VCaP (cell line): ENCODE data around the gene KANSL2.

ENCODE experiments used
- H3K27ac ChIP-seq: fragments of 450-650 bp; 2 replicates; pipeline ENCODE4 v1.5.1; 2017
- CTCF ChIP-seq: fragments of 450-650 bp; conservative IDR thresholded peaks from 2 replicates; pipeline ENCODE4 v1.5.1; 2017; ENCODE audit warnings: mild to moderate bottlenecking, moderate library complexity

Gene KANSL2

GRCh38 chr12:48688836-48689235, 6.8 kb upstream of the KANSL2 start:
- H3K27ac ChIP-seq: no peak overlapping the region
- TF ChIP-seq CTCF: no peak

GRCh38 chr12:48687592-48687991, 5.6 kb upstream of the KANSL2 start:
- H3K27ac ChIP-seq: no peak overlapping the region
- no peak for TF ChIP-seq CTCF

DNA sequence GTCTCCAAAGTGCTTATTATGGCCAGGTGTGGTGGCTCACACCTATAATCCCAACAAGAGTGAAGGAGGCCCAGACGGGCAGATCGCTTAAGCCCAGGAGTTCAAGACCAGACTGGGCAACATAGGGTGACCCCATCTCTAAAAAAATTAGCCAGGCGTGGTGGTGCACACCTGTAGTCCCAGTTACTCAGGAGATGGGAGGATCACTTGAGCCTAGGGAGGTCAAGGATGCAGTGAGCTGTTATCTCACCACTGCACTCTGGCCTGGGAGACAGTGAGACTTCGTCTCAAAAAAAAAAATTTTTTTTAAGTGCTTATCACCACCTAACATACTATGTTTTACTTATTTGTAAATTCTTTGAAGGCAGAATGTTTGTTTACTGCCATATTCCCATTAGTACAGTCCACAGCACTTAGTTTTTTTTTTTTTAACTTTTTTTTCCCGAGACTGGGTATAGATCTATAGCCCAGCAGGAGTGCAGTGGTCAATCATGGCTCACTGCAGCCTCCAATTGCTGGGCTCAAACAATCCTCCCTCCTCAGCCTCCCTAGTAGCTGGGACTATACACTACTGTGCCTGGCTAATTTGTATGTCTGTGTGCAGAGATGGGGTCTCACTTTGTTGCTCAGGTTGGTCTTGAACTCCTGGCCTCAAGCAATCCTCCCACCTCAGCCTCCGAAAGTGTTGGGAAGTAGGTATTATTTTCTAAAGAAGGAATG, 4.7 kb upstream of the KANSL2 start:
- H3K27ac ChIP-seq: no peak overlapping the region
- no peak for TF ChIP-seq CTCF

GRCh38 chr12:48686037-48686595, 4.1 kb upstream of the KANSL2 start:
- no peak for TF ChIP-seq CTCF
- no peak overlapping the region for H3K27ac ChIP-seq

DNA sequence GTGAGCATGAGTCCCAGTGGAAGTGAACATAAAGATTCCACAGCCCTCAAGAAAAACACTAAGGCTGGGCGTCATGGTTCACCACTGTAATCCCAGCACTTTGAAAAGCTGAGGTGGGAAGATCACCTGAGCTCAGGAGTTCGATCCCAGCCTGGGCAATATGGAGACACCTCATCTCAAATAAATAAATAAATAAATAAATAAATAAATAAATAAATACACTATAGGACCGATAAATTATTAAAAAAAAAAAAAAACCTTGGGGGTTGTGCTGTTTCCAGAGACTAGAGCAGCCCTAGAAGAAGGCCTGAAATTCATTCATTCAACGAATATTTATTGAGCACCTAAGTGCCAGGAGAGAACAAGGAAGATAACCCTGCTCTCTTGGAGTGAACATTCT, 1.5 kb upstream of the KANSL2 start:
- no peak overlapping the region for H3K27ac ChIP-seq
- no peak for TF ChIP-seq CTCF

- peak overlapping the region; percentile 92 for H3K27ac ChIP-seq
- TF ChIP-seq CTCF: no peak
Observed at GRCh38 chr12:48682927-48683326, 889 bp upstream of the KANSL2 start.

- peak overlapping the region; percentile 92 for H3K27ac ChIP-seq
Observed at GRCh38 chr12:48682533-48682905, 481 bp upstream of the KANSL2 start.

DNA sequence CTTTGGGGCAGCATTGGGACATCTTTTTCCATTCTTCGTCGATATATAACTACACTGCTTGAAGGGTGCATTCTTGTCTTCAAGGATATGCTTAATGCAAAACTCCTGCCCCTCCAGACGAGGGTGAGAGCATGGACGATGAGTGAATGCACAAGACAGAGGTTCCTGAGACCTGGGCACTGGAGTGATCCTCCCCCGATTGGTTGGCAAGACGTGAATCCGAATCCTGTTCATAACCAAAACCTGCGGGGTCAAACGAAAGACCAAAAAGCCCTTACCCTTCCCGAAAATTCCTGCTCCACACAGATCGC, 684 bp downstream of the KANSL2 start:
- H3K27ac ChIP-seq: peak overlapping the region; percentile 92

More for the DNA sequence above, 684 bp downstream of the KANSL2 start:
- TF ChIP-seq CTCF: no peak
